GM12865 (cell line): ENCODE results near the gene TAF6L.
A peak's percentile ranks its signal among the peaks of the same experiment; 100 is the strongest.
"Not testable (repeated sequence)": the region's sequence is repeated elsewhere in the genome, so short reads cannot be mapped to it uniquely, and the experiment has no call there.

Experiments
- DNase-seq: peaks from one replicate; pipeline ENCODE4 v3.0.0; 2010; ENCODE audit warnings: low read depth
- H3K4me3 ChIP-seq: 2 replicates; pipeline ENCODE4 v1.5.1; 2011; ENCODE audit warnings: mild to moderate bottlenecking, low read depth, low read length, control low read depth
- TF ChIP-seq, protein P1 (sequence below): IDR thresholded peaks from 2 replicates; pipeline ENCODE4 v1.5.1; 2011; ENCODE audit warnings: low read length, control low read depth, low read depth, inconsistent platforms; ENCODE audit not compliant: insufficient read depth; ENCODE audit errors: missing control alignments

Gene TAF6L

DNA sequence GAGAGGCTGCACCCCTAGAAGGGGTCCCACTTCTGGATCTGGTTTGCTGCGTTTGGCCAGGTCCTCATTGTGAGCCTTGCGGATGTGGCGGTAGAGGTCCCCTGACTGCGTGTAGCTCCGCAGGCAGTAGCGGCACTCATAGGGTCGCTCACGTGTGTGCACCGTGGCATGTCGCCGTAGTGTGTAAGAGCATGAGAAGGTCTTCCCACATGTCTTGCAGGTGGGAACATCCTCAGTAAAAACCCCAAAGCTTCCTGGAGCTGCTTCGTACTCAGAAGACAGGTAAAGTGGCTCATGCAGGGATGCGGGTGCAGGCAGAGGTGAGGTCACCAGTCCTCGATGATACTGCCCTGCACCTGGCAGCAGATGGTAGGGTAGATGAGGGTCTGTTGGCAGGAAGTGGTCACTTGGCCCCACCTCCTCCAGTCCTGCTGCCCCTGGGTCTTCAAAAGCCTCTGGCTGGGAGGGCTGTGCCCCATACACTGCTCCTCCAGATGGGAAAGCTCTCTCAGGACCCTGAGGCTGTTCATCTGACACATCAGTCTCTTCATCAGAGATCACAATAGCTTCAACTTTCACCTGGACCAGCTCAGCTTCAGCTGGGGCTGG lies 18.9 kb upstream of the TAF6L start:
- H3K4me3 ChIP-seq: no peak overlapping the region
- TF ChIP-seq, protein P1, sequence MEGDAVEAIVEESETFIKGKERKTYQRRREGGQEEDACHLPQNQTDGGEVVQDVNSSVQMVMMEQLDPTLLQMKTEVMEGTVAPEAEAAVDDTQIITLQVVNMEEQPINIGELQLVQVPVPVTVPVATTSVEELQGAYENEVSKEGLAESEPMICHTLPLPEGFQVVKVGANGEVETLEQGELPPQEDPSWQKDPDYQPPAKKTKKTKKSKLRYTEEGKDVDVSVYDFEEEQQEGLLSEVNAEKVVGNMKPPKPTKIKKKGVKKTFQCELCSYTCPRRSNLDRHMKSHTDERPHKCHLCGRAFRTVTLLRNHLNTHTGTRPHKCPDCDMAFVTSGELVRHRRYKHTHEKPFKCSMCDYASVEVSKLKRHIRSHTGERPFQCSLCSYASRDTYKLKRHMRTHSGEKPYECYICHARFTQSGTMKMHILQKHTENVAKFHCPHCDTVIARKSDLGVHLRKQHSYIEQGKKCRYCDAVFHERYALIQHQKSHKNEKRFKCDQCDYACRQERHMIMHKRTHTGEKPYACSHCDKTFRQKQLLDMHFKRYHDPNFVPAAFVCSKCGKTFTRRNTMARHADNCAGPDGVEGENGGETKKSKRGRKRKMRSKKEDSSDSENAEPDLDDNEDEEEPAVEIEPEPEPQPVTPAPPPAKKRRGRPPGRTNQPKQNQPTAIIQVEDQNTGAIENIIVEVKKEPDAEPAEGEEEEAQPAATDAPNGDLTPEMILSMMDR: no peak
- no peak for DNase-seq

DNA sequence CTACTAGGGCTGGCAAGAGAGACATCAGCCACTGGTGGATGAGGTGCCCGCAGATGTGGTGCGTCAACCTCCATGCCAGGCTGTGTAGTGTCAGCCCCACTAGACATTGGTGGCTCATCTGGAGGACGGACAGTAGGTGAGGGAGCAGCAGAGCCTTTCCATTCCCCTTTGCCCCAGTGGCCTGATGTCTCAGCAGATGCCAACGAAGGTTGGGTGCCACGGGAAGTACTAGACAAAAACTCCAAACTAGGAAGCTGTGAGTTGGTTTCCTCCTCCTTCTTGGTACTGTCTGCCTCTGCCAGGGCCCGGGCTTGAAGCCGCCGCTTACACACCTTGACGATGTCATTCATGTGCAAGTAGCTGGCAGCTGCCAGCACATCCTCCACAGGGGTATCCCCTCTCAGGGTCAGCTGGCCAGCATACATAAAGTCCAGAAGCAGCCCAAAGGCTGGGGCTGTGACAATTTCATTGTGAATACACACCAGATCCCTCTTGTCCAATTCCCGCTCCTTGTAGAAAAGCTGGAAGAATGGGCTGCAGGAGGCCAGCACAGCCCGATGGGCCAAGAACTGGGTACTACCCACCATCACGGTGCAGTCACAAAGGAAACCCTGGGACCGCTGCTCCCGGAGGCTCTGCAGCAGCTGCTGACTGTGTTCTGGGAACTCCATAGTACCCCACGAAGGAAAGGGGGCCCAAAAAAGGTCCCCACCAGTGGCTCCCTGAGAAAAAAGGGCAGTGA lies 18.0 kb upstream of the TAF6L start:
- peak overlapping the region; percentile 61 for H3K4me3 ChIP-seq
- DNase-seq: no peak
- TF ChIP-seq, protein P1: no peak

DNA sequence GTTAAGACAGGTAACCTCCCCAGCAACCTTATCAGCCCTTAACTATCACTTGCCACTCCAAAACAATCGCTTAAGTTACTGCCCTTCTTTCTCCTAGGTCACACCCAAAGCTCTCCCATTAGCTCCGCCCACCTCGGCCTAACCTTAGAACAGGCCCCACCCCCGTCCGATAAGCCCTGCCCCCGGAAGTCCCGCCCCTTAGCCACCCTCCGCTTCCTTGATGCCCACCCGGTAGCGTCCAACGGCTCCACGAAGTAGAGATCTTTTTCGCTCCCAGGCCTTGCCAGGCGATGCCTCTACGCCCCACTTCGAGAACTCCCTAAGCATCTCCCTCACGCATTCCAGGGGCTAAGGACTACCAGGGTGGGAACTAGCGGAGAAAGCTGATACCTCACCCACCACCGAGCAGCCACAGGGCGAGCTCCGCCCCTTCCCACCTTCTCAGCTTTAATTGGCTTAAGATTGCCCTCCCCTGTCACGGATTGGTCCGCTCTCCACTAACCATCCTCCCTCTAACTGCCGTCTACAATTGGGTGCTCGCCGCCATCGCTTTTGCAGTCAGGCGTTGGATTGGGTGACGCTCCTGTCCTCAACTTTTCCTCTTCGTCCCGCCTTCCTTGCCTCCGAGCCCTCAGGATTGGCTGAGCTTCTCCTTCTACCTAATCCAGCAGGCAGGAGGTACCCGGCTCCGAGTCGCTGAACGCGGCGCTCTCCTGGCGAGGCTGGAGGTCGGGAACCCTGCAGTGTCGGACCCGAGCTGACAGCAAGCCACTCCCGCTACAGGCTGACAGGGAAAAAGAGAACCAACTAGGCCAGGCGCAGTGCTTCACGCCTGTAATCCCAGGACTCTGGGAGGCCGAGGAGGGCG lies 17.2 kb upstream of the TAF6L start, which contains the start of gene ZBTB3:
ZBTB3 (minus strand) TSS at position 425 of the 868 bp plus-strand sequence. CDS start 496 bp downstream, outside the sequence.
- peak within 1 kb of the TSS; percentile 61 for H3K4me3 ChIP-seq
- TF ChIP-seq, protein P1: no peak

DNA sequence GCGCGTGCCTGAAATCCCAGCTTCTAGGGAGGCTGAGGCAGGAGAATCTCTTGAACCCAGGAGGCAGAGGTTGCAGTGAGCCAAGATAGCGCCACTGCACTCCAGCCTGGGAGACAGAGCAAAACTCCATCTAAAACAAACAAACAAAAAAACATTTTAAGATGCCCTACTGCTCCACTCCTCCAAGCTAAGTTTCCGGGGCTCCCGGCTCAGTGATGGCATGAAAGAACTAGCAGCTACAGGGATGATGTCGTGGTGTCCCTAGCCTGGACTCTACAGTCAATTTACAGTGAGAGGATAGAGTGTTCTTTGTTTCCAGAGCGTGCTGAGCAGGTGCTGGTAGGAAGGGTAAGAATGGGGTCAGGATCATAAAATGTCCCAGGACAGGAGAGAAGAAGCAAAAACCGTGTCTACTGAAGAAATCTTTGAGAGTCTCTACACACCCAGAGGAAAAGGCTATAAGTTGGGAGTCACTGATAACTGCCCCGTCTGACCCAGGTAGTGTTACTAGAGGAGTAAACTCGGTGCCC lies 16.0 kb upstream of the TAF6L start:
- no peak overlapping the region for H3K4me3 ChIP-seq
- TF ChIP-seq, protein P1: no peak
- DNase-seq: no peak

More for the DNA sequence above, 17.2 kb upstream of the TAF6L start, which contains the start of gene ZBTB3:
- DNase-seq: peak; percentile 100

DNA sequence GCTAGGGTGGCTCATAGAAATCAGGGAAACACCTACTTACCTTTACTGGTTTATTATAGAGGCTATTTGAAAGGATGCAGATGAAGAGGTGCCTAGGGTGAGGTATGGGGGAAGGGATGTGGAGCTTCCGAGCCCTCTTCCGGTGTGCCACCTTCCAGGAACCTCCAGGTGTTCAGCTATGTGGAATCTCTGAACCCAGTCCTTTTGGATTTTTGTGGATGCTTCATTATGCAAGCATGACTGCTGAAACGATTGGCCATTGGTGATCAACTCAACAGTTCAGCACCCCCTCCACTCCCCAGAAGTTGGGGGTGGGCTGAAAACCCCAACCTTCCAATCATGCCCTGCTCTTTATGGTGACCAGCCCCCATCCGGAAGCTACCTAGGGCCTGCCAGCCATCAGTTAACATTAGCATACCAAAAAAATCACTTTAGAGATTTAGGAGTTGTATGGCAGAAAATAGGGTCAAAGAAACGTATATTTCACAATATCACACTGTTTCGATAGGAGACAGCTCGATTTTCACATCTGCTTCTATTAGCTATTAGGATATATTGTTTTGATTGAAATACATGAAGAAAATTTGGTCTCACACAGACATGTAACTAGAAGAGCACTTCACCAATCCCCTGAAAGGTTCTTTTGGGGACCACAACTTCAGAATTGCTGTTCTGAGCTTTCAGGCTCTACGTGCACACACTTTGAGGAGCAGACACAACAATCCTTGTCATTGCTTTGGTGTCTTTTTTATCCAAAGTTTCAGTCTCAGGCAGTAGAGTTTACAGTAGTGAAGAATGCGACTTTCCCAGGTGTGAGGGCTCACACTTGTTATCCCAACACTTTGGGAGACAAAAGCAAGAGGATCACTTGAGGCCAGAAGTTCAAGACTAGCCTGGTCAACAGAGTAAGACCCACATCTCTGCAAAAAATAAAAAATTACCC lies 13.1 kb upstream of the TAF6L start:
- TF ChIP-seq, protein P1: no peak
- H3K4me3 ChIP-seq: no peak overlapping the region
- DNase-seq: no peak

DNA sequence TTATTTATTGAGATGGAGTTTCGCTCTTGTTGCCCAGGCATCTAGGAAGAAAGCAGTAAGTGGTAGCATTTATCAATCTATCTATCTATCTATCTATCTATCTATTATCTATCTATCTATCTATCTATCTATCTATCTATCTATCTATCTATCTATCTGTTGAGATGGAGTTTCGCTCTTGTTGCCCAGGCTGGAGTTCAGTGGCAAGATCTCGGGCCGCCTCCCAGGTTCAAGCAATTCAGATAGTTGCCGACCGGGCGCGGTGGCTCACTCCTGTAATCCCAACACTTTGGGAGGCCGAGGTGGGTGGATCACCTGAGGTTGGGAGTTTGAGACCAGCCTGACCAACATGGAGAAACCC lies 10.3 kb upstream of the TAF6L start:
- H3K4me3 ChIP-seq: peak overlapping the region; percentile 22; the same call in 1 of the 2 replicates
- DNase-seq: not testable (repeated sequence)
